Suppressor macrophage treated with lipopolysaccharide for 4 hours (primary cell): Measurements from ENCODE around the gene TPO.
"Not testable (repeated sequence)": the region's sequence is repeated elsewhere in the genome, so short reads cannot be mapped to it uniquely, and the experiment has no call there.

Experiments used
- DNase-seq: peaks from one replicate; pipeline ENCODE4 v3.0.0-alpha.2; 2020

Gene TPO

GRCh38 chr2:1405967-1406366, 7.3 kb upstream of the TPO start:
- DNase-seq, result no peak

GRCh38 chr2:1406434-1406833, 6.8 kb upstream of the TPO start:
- DNase-seq, result no peak

GRCh38 chr2:1407950-1408675, 5.2 kb upstream of the TPO start:
- DNase-seq, result no peak

GRCh38 chr2:1414121-1414520, 858 bp downstream of the TPO start:
- no peak for DNase-seq

GRCh38 chr2:1414901-1415300, 1.6 kb downstream of the TPO start:
- not testable (repeated sequence) for DNase-seq

GRCh38 chr2:1415501-1415900, 2.2 kb downstream of the TPO start:
- DNase-seq, result no peak

- no peak for DNase-seq
These were observed 5.3 kb downstream of the TPO start for GRCh38 chr2:1418566-1418965.

GRCh38 chr2:1420746-1421480, 7.7 kb downstream of the TPO start:
- DNase-seq, result no peak

- no peak for DNase-seq
These were observed 8.5 kb downstream of the TPO start for GRCh38 chr2:1421731-1422130.

- DNase-seq, result no peak
These were observed 8.9 kb downstream of the TPO start for GRCh38 chr2:1422131-1422530.

- no peak for DNase-seq
These were observed 9.5 kb downstream of the TPO start for GRCh38 chr2:1422716-1423285.

- DNase-seq, result no peak
These were observed 13.8 kb downstream of the TPO start for GRCh38 chr2:1427086-1427485.

GRCh38 chr2:1429895-1430294, 16.6 kb downstream of the TPO start:
- DNase-seq, result no peak

- no peak for DNase-seq
These were observed 17.2 kb downstream of the TPO start for GRCh38 chr2:1430491-1430890.

GRCh38 chr2:1431886-1432400, 18.7 kb downstream of the TPO start:
- no peak for DNase-seq

- no peak for DNase-seq
These were observed 19.5 kb downstream of the TPO start for GRCh38 chr2:1432726-1433125.

GRCh38 chr2:1436369-1436768, 23.1 kb downstream of the TPO start:
- no peak for DNase-seq

- DNase-seq, result no peak
These were observed 23.8 kb downstream of the TPO start for GRCh38 chr2:1437101-1437500.

GRCh38 chr2:1437537-1437936, 24.3 kb downstream of the TPO start:
- no peak for DNase-seq

- DNase-seq, result no peak
These were observed 25.7 kb downstream of the TPO start for GRCh38 chr2:1438972-1439371.

GRCh38 chr2:1440581-1440980, 27.3 kb downstream of the TPO start:
- no peak for DNase-seq

GRCh38 chr2:1446301-1446700, 33.0 kb downstream of the TPO start:
- no peak for DNase-seq

- DNase-seq, result no peak
These were observed 34.7 kb downstream of the TPO start for GRCh38 chr2:1448009-1448408.

GRCh38 chr2:1450915-1451314, 37.7 kb downstream of the TPO start:
- no peak for DNase-seq
